MG63 (cell line): ENCODE results near the gene ZC3H12C. TPM values are rescaled to one million over a fixed set of nuclear protein-coding genes. Genes with fewer than 3 reads are reported as not detected.

Experiments
- DNase-seq: peaks from one replicate; pipeline ENCODE4 v3.0.0-alpha.2; 2020
- H3K27me3 ChIP-seq: fragments of 250-450 bp; sonication (Bioruptor Pico); 2 replicates; pipeline ENCODE4 v1.5.1; 2020; ENCODE audit warnings: mild to moderate bottlenecking, moderate library complexity
- H3K36me3 ChIP-seq: fragments of 250-450 bp; sonication (Bioruptor Pico); 2 replicates; pipeline ENCODE4 v1.5.1; 2020; ENCODE audit warnings: mild to moderate bottlenecking, moderate library complexity
- H3K4me3 ChIP-seq: fragments of 250-450 bp; sonication (Bioruptor Pico); 2 replicates; pipeline ENCODE4 v1.5.1; 2020; ENCODE audit warnings: mild to moderate bottlenecking, moderate library complexity
- H3K9me3 ChIP-seq: fragments of 250-450 bp; sonication (Bioruptor Pico); 2 replicates; pipeline ENCODE4 v1.5.1; 2020; ENCODE audit warnings: mild to moderate bottlenecking, moderate library complexity
- total RNA-seq: library from RNA; depleted of rRNA; stranded (reverse); fragments of >200 nt; shearing (Covaris generic); gene quantifications from 2 replicates; pipeline ENCODE4 v1.2.3, GENCODE V29; 2014; ENCODE audit warnings: low replicate concordance

ZC3H12C gene
- total RNA-seq, 1 experiment from 2014 or later = 2.5 TPM

GRCh38 chr11:110089617-110090282 lies 3.4 kb upstream of the ZC3H12C start:
- Histone ChIP-seq H3K36me3 (no peaks in the 10 kb centered on the region), H3K9me3 (no peaks in the 10 kb centered on the region), H3K27me3 (no peaks in the 10 kb centered on the region), H3K4me3 (no peak overlapping the region)
- no peak for DNase-seq

GRCh38 chr11:110090466-110091026 lies 2.6 kb upstream of the ZC3H12C start:
- DNase-seq = no peak
- Histone ChIP-seq H3K4me3 (no peak overlapping the region), H3K27me3 (no peaks in the 10 kb centered on the region), H3K36me3 (no peaks in the 10 kb centered on the region), H3K9me3 (no peaks in the 10 kb centered on the region)

GRCh38 chr11:110092111-110092514 lies 1.1 kb upstream of the ZC3H12C start:
- Histone ChIP-seq H3K4me3 (peak overlapping the region; percentile 65), H3K36me3 (0 out of 2 replicates have a peak, but pooled peaks cover 4% of the 10 kb centered on the region), H3K9me3 (no peaks in the 10 kb centered on the region), H3K27me3 (no peaks in the 10 kb centered on the region)
- no peak for DNase-seq

- H3K9me3 ChIP-seq = no peaks in the 10 kb centered on the region
- peak; percentile 59 for DNase-seq
- H3K4me3 ChIP-seq = peak overlapping the region; percentile 77
- no peaks in the 10 kb centered on the region for H3K27me3 ChIP-seq
- H3K36me3 ChIP-seq = peaks cover 4% of the 10 kb centered on the region; the same call in 1 of the 2 replicates
Measured at GRCh38 chr11:110093407-110094297, 460 bp downstream of the ZC3H12C start.

GRCh38 chr11:110094298-110095285 lies 1.4 kb downstream of the ZC3H12C start:
- Histone ChIP-seq H3K9me3 (no peaks in the 10 kb centered on the region), H3K4me3 (peak overlapping the region; percentile 77), H3K27me3 (no peaks in the 10 kb centered on the region), H3K36me3 (peaks cover 4% of the 10 kb centered on the region; the same call in 1 of the 2 replicates)
- no peak for DNase-seq

GRCh38 chr11:110095554-110095953 lies 2.4 kb downstream of the ZC3H12C start:
- H3K4me3 ChIP-seq = peak overlapping the region; percentile 77
- no peaks in the 10 kb centered on the region for H3K9me3 ChIP-seq
- H3K27me3 ChIP-seq = no peaks in the 10 kb centered on the region
- DNase-seq = peak; percentile 75
- H3K36me3 ChIP-seq = peaks cover 8% of the 10 kb centered on the region; the same call in 1 of the 2 replicates

- Histone ChIP-seq H3K9me3 (no peaks in the 10 kb centered on the region), H3K4me3 (no peak overlapping the region), H3K27me3 (no peaks in the 10 kb centered on the region), H3K36me3 (peaks cover 13% of the 10 kb centered on the region)
- no peak for DNase-seq
Measured at GRCh38 chr11:110096496-110096895, 3.3 kb downstream of the ZC3H12C start.

- Histone ChIP-seq H3K9me3 (no peaks in the 10 kb centered on the region), H3K36me3 (peaks cover 13% of the 10 kb centered on the region), H3K4me3 (no peak overlapping the region), H3K27me3 (no peaks in the 10 kb centered on the region)
- no peak for DNase-seq
Measured at GRCh38 chr11:110097459-110098012, 4.3 kb downstream of the ZC3H12C start.

- no peaks in the 10 kb centered on the region for H3K9me3 ChIP-seq
- no peaks in the 10 kb centered on the region for H3K27me3 ChIP-seq
- peaks cover 13% of the 10 kb centered on the region for H3K36me3 ChIP-seq
- DNase-seq = no peak
- H3K4me3 ChIP-seq = no peak overlapping the region
Measured at GRCh38 chr11:110098645-110099044, 5.5 kb downstream of the ZC3H12C start.

GRCh38 chr11:110100476-110101240 lies 7.5 kb downstream of the ZC3H12C start:
- no peak overlapping the region for H3K4me3 ChIP-seq
- peaks cover 13% of the 10 kb centered on the region for H3K36me3 ChIP-seq
- no peaks in the 10 kb centered on the region for H3K9me3 ChIP-seq
- no peaks in the 10 kb centered on the region for H3K27me3 ChIP-seq
- no peak for DNase-seq

- Histone ChIP-seq H3K4me3 (no peak overlapping the region), H3K9me3 (peaks cover 2% of the 10 kb centered on the region; the same call in 1 of the 2 replicates), H3K36me3 (peaks cover 6% of the 10 kb centered on the region), H3K27me3 (no peaks in the 10 kb centered on the region)
- no peak for DNase-seq
Measured at GRCh38 chr11:110106713-110107274, 13.6 kb downstream of the ZC3H12C start.

- no peaks in the 10 kb centered on the region for H3K27me3 ChIP-seq
- peaks cover 6% of the 10 kb centered on the region for H3K36me3 ChIP-seq
- no peak overlapping the region for H3K4me3 ChIP-seq
- H3K9me3 ChIP-seq = peaks cover 2% of the 10 kb centered on the region; the same call in 1 of the 2 replicates
- DNase-seq = no peak
Measured at GRCh38 chr11:110110854-110111253, 17.7 kb downstream of the ZC3H12C start.

- Histone ChIP-seq H3K4me3 (no peak overlapping the region), H3K27me3 (no peaks in the 10 kb centered on the region), H3K36me3 (no peaks in the 10 kb centered on the region; the same call in 1 of the 2 replicates), H3K9me3 (no peaks in the 10 kb centered on the region)
- DNase-seq = no peak
Measured at GRCh38 chr11:110112457-110112856, 19.3 kb downstream of the ZC3H12C start.

GRCh38 chr11:110113505-110113904 lies 20.3 kb downstream of the ZC3H12C start:
- no peaks in the 10 kb centered on the region for H3K27me3 ChIP-seq
- no peak overlapping the region for H3K4me3 ChIP-seq
- no peaks in the 10 kb centered on the region for H3K9me3 ChIP-seq
- no peak for DNase-seq
- no peaks in the 10 kb centered on the region; the same call in 1 of the 2 replicates for H3K36me3 ChIP-seq

- no peaks in the 10 kb centered on the region; the same call in 1 of the 2 replicates for H3K36me3 ChIP-seq
- H3K27me3 ChIP-seq = no peaks in the 10 kb centered on the region
- H3K9me3 ChIP-seq = no peaks in the 10 kb centered on the region
- H3K4me3 ChIP-seq = no peak overlapping the region
- DNase-seq = no peak
Measured at GRCh38 chr11:110113973-110114372, 20.8 kb downstream of the ZC3H12C start.
